ENCODE measurements around the gene SCP2D1. TPM values are rescaled to one million over a fixed set of nuclear protein-coding genes. Genes with fewer than 3 reads are reported as not detected.
"Not testable (repeated sequence)": the region's sequence is repeated elsewhere in the genome, so short reads cannot be mapped to it uniquely, and the experiment has no call there.

SCP2D1 gene
- total RNA-seq = not detected

GRCh38 chr20:18813483-18813882 lies at the start of gene SCP2D1:
SCP2D1 (plus strand) TSS chr20:18813783; CDS start chr20:18813816, 33 bp downstream.
- no peak for DNase-seq

GRCh38 chr20:18767676-18768075 lies 45.9 kb upstream of the SCP2D1 start:
- DNase-seq = no peak

GRCh38 chr20:18773566-18773965 lies 40.0 kb upstream of the SCP2D1 start:
- DNase-seq = no peak

- DNase-seq = no peak
These were observed 39.4 kb upstream of the SCP2D1 start for GRCh38 chr20:18774207-18774606.

GRCh38 chr20:18775633-18776032 lies 38.0 kb upstream of the SCP2D1 start:
- no peak for DNase-seq

GRCh38 chr20:18778690-18779392 lies 34.7 kb upstream of the SCP2D1 start:
- no peak for DNase-seq

- DNase-seq = no peak
These were observed 33.0 kb upstream of the SCP2D1 start for GRCh38 chr20:18780385-18781130.

GRCh38 chr20:18781509-18781908 lies 32.1 kb upstream of the SCP2D1 start:
- DNase-seq = no peak

GRCh38 chr20:18783385-18783959 lies 30.1 kb upstream of the SCP2D1 start:
- no peak for DNase-seq

GRCh38 chr20:18787046-18787445 lies 26.5 kb upstream of the SCP2D1 start:
- DNase-seq = not testable (repeated sequence)

- DNase-seq = no peak
These were observed 25.6 kb upstream of the SCP2D1 start for GRCh38 chr20:18788021-18788420.

- DNase-seq = no peak
These were observed 22.8 kb upstream of the SCP2D1 start for GRCh38 chr20:18790787-18791186.

- peak; percentile 90 for DNase-seq
These were observed 19.8 kb upstream of the SCP2D1 start for GRCh38 chr20:18793625-18794427.

GRCh38 chr20:18794428-18794787 lies 19.2 kb upstream of the SCP2D1 start:
- DNase-seq = no peak

- no peak for DNase-seq
These were observed 18.2 kb upstream of the SCP2D1 start for GRCh38 chr20:18795366-18795765.

GRCh38 chr20:18796282-18796833 lies 17.2 kb upstream of the SCP2D1 start:
- no peak for DNase-seq

GRCh38 chr20:18801516-18801915 lies 12.1 kb upstream of the SCP2D1 start:
- DNase-seq = no peak

GRCh38 chr20:18802012-18802634 lies 11.5 kb upstream of the SCP2D1 start:
- DNase-seq = no peak

GRCh38 chr20:18805881-18806280 lies 7.7 kb upstream of the SCP2D1 start:
- no peak for DNase-seq

- DNase-seq = no peak
These were observed 4.9 kb upstream of the SCP2D1 start for GRCh38 chr20:18808712-18809111.

- DNase-seq = no peak
These were observed 2.4 kb upstream of the SCP2D1 start for GRCh38 chr20:18811186-18811585.

- DNase-seq = no peak
These were observed 1.7 kb upstream of the SCP2D1 start for GRCh38 chr20:18811904-18812303.

All from skin of body (tissue), 2 donors.